ENCODE measurements around the gene GTF3C5.

- TF ChIP-seq CTCF (IDR thresholded peaks at IDR 0.05; ENCODE audit: poor library complexity, severe bottlenecking) (no peak), POLR2AphosphoS5 (IDR thresholded peaks at IDR 0.05) (no peak), REST (IDR thresholded peaks at IDR 0.05; ENCODE audit: borderline replicate concordance) (no peak), EZH2 (IDR thresholded peaks at IDR 0.05; ENCODE audit: borderline replicate concordance, insufficient read depth, low read length, poor library complexity, severe bottlenecking) (no peak), SMC3 (conservative IDR thresholded peaks at IDR 0.05; ENCODE audit: poor library complexity) (no peak), RAD21 (conservative IDR thresholded peaks at IDR 0.05) (no peak), TAF1 (IDR thresholded peaks at IDR 0.05; ENCODE audit: low read depth) (no peak), EP300 (conservative IDR thresholded peaks at IDR 0.05; ENCODE audit: poor library complexity, severe bottlenecking) (no peak), MXI1 (conservative IDR thresholded peaks at IDR 0.05; ENCODE audit: poor library complexity, severe bottlenecking) (no peak)
These were observed 35.7 kb upstream of the GTF3C5 start for GRCh38 chr9:132995121-132995420.

All from neural cell (in vitro differentiated cells).